Stimulated activated CD8-positive, alpha-beta memory T cell treated with anti-CD3 and anti-CD28 coated beads, Interleukin-7, amount 100 ng/mL, for 48 hours (primary cell): ENCODE measurements around the gene SERTAD2.

Source experiments
- DNase-seq, 2 donors: peaks; one replicate each; pipeline ENCODE4 v3.0.0-alpha.2; 2020; ENCODE audit warnings: low read depth in 1 of 2; ENCODE audit errors: extremely low read depth in 1 of 2

SERTAD2 gene

DNA sequence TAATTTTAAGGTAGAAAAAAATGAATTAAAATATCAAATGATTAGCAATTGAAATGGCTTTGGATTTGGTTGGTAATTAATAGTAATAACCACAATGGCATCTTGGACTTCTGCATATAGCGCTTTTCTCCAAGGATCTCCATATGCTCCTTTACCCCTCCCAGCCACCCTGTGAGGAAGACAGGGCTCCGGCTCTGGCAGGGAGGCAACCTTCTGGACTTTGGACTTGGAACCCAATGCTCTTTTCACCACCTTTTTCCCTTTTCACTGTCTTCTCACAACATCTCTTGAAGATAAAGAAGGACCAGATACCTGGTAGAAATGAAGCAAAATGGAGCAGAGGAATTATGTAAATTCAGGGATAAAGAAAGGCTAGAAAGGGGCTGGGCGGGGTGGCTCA lies 23.8 kb upstream of the SERTAD2 start:
- DNase-seq: no peak

DNA sequence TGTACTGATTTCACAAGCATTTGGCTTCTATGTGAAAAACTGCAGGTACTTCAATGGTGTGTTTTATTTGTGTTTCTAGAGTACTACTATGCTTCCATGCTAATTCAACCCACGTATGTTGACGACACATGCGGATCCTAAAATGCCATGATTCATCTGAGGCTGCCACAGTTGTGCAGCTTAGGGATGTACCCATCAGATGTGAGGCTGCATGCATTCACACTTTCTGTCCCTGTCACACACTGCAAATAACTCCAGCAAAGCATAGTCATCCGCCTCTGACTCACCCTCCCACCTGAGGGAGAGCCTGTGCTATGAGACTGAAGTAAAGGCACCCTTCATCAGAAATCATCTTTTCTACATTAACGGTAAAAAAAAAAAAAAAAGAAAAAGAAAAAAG lies 22.1 kb upstream of the SERTAD2 start:
- DNase-seq: peak in 1 of 2 donors; percentile 77

DNA sequence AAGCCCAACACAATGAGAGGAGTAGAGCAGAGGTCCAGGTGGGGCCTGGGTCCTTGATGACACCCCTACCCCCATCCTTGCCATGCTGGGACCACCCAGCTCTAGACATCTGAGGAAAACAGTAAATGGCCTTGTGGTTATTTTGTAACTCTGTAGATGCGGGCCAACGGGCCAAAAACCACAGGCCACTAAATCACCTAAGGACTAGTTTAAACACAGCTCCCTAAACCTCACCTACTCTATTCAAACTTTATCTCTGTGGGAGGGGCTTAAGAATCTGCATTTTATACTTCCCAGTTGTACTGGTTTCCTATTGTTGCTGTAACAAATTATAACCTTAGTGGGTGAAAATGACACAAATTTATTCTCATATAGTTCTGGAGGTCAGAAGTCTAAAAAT lies 19.0 kb upstream of the SERTAD2 start:
- no peak for DNase-seq

DNA sequence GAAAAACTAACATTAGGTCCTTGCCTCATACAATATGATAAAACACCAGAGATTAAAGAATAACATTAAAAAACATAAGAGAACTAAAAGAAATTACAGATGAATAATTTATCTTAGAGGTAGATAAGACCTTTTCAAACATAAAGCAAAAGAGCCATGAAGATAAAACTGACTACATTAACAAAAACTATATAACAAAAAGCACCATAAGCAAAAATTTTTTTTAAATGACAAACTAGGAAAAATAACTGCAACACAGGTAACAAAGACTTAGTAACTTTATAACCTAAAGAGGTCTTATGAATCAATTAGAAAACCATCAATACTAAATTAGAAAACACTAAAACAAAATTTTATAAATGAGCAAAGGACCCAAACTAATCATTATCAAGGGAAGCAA lies 16.3 kb upstream of the SERTAD2 start:
- no peak for DNase-seq

DNA sequence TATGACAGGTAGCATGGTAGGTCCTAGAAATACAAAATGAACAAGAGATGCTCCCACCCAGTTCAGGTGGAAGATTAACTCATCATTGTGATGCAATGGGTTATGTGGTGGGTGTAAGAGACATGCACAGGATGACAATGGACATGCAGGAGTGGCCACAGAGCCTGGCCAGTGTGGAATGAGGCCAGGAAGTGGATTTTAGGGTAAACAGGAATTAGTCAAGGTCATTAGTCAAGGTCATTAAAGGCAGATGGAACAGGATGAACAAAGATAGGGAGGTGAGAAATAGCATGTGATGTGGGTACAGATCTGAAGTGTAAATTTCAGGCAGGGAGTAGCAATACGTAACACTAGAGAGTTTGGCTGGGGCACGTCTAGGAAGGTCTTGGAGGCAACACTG lies 15.6 kb upstream of the SERTAD2 start:
- no peak for DNase-seq

DNA sequence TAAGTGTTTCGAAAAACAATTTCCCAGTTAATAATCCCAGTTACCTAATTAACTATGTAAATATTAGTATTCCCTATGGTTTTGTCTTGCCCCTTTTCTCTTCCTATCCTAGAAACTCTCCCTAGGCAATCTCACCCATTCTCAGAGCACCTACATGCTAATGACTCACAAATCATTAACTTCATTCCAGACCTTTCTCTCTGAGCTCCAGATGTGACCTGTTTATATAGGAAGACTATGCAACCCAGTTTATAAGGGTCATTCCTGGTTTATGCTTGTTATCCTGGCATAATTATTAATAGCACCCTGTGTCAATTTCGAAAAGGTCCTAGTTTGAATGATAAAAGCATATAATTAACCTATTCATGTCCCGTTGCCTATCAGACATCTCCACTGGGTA lies 14.8 kb upstream of the SERTAD2 start:
- DNase-seq: no peak

DNA sequence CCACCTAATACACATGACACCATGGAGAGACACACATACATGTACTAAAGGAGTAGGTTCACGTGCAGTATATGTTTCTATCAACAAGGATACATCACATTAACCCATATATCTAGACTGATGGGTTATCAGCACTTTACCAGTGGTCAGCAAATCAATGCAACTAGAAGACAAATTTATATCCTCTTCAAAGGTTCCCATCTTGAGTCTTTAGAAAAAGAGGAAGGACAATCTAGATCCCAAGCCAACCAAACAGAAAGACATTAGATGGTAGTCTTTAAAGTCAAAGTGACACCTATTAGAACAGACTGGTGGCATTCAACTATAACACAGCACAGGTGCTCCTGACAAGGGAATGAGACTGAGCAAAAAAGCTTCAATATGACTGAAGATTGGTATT lies 13.8 kb upstream of the SERTAD2 start:
- DNase-seq: no peak

DNA sequence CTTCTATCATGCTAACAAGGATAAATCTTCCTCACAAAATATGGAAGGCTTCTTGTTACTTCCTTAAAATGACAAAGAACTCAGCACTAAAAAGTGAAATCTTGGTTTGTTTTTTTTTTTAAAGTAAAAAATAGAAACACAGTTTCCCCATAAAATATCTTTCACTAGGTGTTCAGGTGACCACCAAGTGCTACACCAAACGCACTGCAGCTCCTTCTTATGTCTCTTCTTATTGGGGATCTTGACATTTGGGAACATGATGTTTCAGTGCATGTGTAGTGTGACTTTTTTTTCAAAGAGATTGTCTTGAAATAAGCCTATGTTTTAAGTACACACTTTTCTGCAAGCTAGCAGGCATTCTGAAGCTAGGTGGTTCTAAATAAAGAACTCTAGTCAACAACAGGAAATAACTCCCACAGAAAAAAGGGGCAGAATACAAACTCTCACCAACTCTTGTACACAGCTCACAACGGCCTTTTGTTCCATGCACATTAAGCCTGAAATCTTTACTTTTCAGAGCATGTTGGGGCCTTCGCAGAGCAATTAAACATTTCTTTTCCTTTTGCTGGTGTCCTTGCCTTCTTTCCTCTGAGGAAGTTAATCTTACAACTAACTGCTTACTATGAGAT lies 13.2 kb upstream of the SERTAD2 start:
- DNase-seq: no peak

DNA sequence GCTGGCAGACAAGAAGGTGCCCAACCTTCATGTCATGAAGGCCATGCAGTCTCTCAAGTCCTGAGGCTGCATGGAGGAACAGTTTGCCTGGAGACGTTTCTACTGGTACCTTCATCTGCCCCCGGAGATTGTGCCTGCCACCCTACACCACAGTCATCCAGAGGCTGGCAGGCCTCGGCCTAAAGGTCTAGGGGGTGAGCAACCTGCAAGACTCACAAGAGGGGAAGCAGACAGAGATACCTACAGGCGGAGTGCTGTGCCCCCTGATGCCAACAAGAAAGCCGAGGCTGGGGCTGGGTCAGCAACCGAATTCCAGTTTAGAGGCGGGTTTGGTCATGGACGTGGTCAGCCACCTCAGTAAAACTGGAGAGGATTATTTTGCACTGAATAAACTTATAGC lies 12.0 kb upstream of the SERTAD2 start:
- DNase-seq: no peak

DNA sequence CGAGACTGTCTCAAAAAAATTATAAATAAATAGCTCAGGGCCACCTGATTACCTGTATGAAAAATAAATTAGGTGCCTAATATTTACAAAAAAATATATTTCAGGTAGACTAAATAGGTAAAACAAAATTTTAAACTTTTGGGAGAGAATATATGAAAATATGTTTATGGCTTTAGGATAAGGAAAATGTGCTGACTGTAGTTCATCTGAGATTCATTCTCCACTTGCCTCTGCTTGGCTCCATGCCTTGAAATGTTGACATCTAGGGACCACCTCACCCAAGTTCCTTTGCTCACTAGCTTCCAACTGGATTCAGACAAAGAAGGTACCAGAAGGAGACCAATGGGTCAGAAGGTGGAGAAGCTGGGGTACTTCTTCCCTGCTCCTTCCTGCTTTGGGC lies 9.7 kb upstream of the SERTAD2 start:
- no peak for DNase-seq

DNA sequence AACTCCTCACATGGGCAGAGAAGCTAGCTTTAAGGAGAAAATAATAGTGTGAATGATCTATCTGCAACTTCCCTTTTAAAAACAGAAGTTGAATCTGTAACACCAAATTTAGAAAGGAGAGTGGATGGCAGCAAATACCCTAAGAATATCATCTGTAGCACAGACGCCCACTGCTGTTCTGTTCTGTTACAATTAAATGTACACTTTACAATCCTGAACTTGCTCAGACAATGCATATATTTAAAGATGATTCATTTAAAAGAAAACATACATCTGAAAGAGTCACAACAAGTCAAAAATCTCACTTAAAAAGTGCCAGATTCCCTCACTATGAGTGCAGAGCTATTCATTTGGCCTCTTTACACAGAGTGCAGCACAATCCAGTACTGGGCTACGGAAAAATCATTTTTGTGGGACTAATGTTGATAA lies 8.0 kb upstream of the SERTAD2 start:
- no peak for DNase-seq

DNA sequence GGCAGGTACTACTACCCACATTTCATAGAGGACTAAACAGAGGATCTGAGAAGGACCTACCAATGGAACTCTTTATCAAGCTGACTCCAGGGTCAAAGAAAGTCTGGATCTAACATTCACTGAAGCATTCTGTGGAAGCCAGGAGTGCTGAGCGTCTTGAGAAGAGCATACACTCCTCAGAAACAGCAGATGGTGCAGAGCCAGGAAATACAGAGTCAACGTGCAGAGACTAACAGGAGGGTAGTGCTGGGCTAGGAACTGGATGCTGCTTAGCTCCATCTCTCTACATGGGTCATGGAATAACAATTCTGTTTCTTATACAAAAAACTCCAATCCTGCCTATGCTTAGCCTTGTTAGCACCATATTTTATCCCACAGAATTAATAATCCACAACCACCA lies 5.5 kb upstream of the SERTAD2 start:
- DNase-seq: no peak

DNA sequence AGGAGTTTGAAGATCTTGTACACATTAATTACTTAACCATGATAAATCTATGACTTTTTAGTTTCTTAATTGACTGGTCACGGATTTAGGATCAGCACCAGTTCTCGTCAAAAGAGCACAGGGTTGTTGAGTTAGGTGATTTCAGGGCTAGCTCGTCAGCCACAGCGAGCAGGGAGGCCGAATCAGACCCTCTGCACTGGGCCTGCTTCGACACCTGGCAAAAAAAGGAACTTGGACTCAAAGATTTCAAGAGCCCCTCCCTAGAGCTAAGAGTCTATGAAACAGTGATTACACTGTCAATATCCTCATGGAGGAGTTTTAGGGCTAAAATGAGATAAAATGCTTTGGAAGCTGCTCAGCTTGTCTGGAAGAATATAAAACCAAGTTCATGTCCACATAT lies 4.6 kb upstream of the SERTAD2 start:
- no peak for DNase-seq

DNA sequence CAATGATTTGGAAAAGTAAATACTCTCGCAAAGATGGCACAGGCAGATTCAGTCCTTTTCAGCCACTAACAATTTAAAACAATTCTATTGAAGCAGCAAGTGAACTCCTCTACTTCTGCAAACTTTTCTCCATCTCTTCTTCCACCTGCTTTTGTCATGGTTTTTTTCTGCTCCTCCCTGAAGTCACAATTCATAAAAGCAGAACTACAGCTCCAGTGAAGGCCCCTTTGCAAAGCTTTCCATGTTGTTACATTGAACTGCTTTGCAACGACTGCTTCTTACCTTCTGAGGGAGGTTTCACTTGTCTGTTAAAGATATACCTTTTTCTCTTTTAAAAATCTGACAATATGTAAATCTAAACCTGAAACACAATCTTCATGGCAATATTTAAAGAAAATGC lies 3.7 kb upstream of the SERTAD2 start:
- DNase-seq: no peak

DNA sequence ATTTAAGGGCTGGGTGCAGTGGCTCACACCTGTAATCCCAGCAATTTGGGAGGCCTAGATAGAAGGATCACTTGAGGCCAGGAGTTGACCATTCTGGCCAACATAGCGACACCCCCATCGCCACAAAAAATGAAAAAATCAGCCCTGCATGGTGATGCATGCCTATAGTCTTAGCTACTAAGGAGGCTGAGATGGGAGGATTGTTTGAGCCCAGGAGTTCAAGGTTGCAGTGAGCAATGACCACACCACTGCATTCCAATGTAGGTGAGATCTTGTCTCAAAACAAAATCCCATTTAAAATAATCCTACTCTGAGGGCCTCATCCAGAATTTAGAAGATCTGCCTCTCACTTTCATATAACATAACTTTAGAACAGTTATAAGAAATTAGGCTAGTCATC lies 2.7 kb upstream of the SERTAD2 start:
- DNase-seq: no peak

DNA sequence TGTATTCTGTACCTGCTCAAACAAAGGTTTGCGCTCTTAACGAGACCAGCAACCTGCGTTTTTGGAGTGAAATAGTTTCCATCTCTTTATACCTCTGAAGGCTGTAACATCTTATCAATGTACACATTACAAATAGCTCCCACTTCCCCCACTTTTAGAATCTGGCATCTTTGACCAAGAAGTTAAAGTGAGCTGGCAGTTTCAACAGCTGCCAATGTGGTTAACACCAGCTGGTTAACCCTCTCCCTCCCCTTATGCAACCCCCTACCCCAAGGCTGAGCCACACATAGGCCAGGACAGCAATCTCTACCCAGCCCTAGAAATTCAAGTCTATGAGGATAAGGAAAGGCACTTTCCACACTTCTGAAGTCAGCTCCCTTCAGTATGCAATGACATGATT lies 2.2 kb upstream of the SERTAD2 start:
- DNase-seq: no peak

DNA sequence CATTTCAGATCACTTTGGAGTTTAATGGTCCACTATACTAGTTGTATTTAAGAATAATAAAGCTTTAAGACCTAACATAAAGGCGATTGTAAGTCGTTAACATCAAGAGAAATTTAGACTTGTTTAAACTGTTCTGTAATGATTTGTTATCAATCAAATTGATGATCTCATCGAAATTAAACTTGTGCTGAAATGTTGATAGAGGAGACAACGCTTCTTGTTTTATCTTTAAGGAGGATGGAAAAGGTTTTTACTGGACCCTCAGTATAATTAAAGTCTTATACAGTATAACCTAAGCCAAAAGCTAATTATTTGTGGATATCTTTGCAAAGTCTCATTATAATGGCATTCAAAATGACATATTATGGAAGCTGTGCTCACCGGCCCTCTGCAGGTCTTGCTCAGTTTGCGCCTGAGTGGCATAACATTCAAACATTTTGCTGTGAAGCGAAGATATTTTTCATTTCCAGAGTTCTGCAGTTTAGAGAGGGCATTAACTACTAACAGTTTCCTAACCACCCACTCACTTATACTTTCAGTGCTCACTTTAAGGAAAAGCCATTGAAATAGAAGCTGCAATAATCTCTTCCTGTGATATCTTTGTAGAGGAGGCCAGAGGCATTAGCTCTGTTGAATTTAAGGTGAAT lies 1.4 kb upstream of the SERTAD2 start:
- no peak for DNase-seq

DNA sequence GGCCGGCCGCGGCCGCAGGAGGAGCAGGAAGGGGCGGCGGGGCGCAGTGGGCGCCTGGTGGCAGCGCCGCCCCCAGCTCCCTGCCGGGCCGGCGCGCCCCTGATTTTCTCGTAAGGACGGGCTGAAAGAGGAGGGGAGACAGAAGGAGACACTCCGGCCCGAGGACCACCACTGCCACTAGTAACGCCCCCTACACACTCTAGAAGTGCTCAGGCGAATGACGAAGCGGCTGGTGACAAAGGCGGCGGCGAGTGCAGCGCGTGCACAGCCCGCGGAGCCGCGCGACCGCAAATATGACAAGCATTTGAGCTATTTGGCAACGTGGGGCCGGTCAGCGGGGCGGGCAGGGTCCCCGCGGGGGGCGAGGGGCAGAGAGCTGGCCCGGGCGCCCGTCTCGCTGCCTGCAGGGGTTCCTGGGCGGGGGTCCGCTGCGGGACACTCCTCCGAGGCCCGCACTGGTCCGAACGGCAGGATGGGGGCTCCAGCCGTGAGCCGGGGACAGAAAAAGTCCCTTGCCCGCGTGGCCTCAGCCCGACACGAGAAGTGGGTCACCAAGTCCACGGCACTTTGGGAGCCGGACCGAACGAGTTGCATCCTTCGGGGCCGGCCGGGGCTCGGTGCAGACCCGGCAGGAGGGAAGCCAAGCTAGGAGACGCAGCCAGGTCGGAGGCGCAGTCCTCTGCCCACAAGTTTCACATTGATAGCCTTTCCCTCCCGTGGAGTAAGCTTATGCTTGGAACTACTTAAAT lies 524 bp upstream of the SERTAD2 start:
- DNase-seq: peak in 1 of 2 donors; percentile 68

DNA sequence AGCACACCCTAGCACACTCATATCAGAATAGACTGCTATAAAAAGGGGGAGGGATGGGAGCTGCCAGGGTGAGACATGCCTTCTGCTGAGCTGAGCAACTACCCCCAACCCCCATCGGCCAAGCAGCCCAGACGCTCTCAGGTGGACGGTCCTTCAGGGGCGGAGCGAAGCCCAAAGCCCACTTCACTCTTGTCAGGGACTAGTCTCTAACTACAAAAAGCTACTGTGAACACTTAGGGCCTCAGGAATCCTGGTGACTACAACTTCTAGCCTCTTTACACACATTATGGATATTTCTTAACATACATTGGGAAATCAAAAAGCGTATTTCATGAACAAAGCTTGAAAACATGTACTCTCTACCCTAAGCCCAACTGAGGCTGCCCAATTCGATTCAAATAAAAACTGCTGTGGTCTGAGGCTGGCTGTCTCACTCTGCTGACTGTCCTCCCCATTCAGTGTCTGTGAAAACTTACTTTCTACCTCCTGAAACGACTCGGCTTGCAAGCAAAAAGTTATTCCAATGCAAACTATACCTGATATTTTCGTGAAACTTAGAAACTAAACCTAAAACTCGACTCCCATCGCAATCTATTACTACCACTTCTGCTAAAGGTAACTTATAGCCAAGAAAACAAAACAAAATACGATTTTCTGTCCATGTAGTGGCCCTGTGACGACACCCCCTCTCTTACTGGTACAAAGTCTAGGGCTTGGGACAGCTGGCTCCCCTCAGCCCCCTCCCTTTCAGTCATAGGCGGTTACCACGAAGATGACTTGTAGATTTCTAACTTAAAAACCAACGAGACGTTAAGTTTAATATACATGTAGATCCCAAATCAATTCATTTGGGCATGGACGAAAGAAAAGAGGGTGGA lies 1.2 kb downstream of the SERTAD2 start:
- DNase-seq: no peak

DNA sequence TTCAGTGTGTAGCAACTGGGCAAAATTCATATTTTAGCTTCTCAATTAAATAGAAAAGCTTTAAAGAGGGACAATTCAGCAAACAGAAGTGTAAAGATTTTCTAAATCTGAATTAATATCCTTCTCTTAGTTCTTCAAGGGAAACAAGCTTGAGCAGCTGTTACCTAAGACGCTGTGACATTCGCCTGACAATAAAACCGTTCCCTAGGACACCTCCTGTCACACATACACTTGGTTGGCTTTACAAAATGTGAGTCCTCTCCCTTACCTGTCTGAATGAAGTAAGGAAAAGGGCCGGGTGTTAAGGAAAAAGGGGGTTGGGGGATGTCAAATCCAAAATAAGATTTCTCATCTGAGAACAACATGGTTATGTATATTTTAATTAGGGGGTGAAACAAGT lies 2.1 kb downstream of the SERTAD2 start:
- no peak for DNase-seq

DNA sequence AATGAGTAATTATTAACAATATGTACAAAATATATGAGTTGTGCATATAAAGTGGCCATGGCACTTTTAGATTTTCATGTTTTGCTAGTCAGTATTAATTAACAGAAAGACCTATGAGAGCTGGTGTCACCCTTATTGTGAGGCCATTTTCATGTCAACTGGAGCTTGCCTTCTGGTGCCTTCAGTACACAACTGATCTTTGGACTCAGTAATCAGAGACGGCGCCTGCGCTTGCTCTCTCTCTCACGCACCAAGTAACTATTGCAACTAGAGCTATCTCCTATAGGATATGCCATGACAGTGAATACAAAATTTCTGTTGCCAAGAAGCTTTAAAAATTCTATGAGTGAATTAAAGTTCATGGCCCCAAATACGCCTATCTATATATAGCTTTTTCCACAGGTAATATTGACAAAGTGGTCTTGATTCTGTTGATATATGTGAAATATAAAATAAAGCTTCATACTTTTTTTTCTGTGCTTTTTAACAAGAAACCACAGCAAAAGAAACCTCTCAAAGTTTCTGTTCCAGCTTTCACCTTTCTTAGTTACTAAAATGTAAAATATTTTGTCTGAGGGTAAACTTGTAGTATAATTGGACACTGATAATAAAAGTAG lies 2.9 kb downstream of the SERTAD2 start:
- no peak for DNase-seq
